Measurements from ENCODE around the gene ADAMTS6.

Gene ADAMTS6

DNA sequence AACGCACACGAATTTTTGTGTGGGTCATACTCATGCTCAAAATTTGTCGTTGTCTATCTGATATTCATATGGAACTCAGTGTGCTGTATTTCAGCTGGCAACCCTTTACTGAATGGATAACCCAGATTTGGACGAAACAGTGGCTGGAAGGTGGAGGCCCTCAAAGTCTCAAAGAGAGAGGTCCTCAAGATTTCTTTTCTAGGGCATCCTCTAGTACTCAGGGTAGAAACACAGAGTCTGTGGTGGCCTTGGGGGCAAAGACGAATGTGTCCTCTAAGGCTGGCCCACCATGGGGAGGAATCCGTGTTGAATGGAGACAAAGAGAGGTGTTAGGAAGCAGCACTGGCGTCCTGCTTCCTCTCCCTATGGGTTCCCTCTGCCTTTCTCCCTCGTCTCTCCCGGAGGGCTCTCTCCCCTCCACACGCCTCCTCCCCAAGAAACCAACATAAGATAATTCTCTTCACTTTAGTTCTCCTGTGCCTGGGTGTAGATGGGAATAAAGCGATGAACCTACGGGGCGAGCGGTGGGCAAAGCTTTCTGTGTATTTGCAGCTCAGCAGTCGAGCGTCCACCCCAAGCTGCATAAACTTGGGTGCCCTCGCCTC is 379.2 kb downstream of the ADAMTS6 start:
- DNase-seq (ENCODE audit: low read depth) = no peak

GRCh38 chr5:65101632-65102100 is 380.1 kb downstream of the ADAMTS6 start:
- no peak for DNase-seq (ENCODE audit: low read depth)

DNA sequence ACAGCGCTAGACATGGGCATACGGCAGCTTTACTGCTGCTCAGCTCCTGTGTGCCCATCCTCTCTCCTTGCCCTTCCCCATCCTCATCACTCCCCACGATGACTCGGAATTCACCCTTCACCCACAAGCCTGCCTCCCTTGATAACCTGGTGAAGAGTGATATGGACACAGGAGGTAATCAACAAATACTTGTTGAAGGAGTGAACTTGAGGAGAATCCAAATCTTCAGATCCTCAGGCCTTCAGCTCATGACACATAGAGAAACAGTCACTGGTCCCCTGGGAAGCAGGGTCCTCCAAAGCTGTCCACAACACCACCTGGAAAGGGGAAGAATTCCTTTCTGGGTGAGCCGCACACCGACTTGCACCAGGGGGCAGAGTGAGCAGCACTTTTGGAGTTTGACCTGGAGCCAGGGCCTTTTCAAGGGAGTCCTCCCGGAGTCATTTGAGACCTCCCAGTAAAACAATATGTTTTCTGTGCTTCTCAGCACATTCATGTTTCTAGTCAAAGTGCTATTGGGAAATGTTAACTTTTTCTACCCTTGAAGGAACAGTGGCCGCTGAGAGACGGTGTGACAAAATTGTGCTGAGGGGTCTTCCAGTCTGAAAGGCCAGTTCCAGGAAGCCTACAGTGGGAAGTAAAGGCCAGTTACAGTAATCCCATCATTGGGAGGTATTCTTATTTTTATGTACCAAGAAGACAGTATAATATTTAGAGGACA is 380.6 kb downstream of the ADAMTS6 start:
- no peak for DNase-seq (ENCODE audit: low read depth)
